ENCODE data around the gene KLHDC9.
"Not testable (repeated sequence)": the region's sequence is repeated elsewhere in the genome, so short reads cannot be mapped to it uniquely, and the experiment has no call there.

The KLHDC9 gene

GRCh38 chr1:161099090-161099802, 1.1 kb downstream of the KLHDC9 start:
- DNase-seq: no peak

- no peak for DNase-seq
Observed at GRCh38 chr1:161100556-161100955, 2.4 kb downstream of the KLHDC9 start.

GRCh38 chr1:161106431-161106830, 8.3 kb downstream of the KLHDC9 start:
- DNase-seq: no peak

- no peak for DNase-seq
Observed at GRCh38 chr1:161111117-161111516, 13.0 kb downstream of the KLHDC9 start.

GRCh38 chr1:161111527-161111926, 13.4 kb downstream of the KLHDC9 start:
- no peak for DNase-seq

GRCh38 chr1:161113915-161114314, 15.8 kb downstream of the KLHDC9 start:
- no peak for DNase-seq

GRCh38 chr1:161114556-161114955, 16.4 kb downstream of the KLHDC9 start:
- no peak for DNase-seq

GRCh38 chr1:161115132-161115711, 17.1 kb downstream of the KLHDC9 start:
- DNase-seq: no peak

DNA sequence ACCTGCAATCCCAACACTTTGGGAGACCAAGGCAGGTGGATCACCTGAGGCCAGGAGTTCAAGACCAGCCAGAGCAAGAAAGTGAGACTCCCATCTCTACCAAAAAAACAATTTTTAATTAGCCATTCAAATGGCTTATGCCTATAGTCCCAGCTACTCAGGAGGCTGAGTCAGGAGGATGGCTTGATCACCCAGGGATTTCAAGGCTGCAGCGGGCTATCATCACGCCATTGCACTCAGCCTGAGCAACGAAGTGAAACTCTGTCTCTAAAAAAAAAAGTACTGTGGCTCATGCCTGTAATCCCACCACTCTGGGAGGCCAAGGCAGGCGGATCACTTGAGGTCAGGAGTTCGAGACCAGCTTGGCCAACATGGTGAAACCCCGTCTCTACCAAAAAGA, 17.8 kb downstream of the KLHDC9 start:
- DNase-seq: not testable (repeated sequence)

DNA sequence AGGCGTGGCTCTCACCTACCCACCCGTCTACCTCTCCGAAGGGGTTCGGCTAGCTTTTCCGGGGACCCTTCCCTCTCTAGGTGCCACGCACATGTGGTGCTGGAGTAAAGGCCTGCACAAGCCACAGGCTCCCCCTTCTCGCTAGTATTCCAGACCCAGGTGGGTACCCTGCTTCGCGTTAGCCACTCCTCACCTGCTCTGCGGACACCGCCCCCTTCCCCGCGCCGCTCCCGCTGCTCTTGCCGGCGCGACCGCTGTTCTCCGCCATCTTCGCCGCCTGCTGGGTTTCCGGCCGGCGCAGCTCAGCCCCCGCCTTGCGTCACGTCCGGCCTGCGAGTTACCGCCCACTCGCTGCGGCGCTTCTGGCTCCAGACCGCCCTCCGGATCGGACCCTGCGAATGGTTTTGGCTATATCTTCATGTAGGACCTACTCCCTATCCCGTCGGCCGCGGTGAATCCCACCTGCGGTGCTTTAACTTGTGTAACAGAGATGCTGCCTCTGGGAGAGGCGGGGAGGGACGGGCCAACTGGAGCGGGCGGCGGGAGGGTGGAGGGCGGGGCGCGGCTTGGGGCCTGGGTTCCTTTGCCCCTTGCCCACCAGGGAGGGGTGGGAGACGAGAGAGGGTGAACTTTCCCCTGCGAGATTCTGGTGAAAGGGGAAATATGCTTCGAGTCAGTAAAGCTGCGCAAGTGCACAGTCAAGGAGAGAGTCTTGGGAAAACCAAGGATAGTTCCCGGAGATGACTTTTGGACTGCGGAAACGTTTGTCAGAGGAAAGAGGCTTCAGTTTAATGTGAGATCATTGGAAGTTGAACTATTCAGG, 19.8 kb downstream of the KLHDC9 start, which contains the start of the genes NIT1 and PFDN2:
Gene NIT1 (plus strand): TSS at position 347 of the 823 bp plus-strand sequence. CDS start 72 bp downstream, at position 419.
Gene PFDN2 (minus strand): TSS at position 279 of the 823 bp plus-strand sequence. CDS start 11 bp downstream, at position 268.
- DNase-seq: peak; percentile 87

DNA sequence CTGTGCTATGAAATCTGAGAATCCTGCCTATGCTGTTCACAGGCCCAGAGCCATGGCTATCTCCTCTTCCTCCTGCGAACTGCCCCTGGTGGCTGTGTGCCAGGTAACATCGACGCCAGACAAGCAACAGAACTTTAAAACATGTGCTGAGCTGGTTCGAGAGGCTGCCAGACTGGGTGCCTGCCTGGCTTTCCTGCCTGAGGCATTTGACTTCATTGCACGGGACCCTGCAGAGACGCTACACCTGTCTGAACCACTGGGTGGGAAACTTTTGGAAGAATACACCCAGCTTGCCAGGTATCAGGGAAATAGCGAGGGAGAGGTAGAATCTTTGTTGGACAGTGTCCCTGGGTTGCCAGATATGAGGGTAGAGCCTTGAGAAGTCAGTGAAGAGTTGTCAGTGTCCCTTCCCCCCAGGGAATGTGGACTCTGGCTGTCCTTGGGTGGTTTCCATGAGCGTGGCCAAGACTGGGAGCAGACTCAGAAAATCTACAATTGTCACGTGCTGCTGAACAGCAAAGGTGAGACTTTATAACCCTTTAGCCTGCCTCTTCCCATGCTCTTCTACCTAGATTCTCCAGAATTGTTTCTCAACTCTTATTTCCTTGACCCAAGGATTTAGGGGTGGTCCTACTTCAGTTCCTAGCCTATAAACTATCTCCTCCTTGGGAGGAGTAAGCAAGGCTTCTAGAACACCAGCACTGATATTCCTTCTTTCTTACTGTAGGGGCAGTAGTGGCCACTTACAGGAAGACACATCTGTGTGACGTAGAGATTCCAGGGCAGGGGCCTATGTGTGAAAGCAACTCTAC, 21.1 kb downstream of the KLHDC9 start:
- DNase-seq: peak; percentile 51

- no peak for DNase-seq
Observed at GRCh38 chr1:161121042-161121650, 23.0 kb downstream of the KLHDC9 start.

- no peak for DNase-seq
Observed at GRCh38 chr1:161121834-161122233, 23.7 kb downstream of the KLHDC9 start.

- DNase-seq: no peak
Observed at GRCh38 chr1:161122967-161123366, 24.8 kb downstream of the KLHDC9 start.

DNA sequence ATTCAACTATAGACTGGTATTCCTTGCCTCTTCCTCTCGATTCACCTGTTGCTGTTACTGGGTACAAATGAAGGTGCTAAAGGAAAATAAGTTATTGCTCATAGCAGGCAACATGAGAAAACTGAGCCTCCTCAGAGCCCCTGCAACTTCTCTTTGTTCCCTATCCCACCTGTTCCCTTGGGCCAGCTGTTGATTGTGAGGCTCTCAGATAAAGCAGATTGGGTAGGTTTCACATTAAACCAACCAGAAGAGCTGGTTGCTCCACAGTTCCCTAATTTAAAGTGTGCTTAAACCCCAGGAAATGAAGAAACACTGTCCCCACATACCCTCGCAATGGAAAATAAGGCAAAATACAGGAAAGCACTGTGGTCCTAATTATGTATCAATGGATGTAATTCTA, 29.5 kb downstream of the KLHDC9 start:
- no peak for DNase-seq

GRCh38 chr1:161128591-161129420, 30.6 kb downstream of the KLHDC9 start:
- DNase-seq: no peak

- no peak for DNase-seq
Observed at GRCh38 chr1:161130266-161130665, 32.1 kb downstream of the KLHDC9 start.

DNA sequence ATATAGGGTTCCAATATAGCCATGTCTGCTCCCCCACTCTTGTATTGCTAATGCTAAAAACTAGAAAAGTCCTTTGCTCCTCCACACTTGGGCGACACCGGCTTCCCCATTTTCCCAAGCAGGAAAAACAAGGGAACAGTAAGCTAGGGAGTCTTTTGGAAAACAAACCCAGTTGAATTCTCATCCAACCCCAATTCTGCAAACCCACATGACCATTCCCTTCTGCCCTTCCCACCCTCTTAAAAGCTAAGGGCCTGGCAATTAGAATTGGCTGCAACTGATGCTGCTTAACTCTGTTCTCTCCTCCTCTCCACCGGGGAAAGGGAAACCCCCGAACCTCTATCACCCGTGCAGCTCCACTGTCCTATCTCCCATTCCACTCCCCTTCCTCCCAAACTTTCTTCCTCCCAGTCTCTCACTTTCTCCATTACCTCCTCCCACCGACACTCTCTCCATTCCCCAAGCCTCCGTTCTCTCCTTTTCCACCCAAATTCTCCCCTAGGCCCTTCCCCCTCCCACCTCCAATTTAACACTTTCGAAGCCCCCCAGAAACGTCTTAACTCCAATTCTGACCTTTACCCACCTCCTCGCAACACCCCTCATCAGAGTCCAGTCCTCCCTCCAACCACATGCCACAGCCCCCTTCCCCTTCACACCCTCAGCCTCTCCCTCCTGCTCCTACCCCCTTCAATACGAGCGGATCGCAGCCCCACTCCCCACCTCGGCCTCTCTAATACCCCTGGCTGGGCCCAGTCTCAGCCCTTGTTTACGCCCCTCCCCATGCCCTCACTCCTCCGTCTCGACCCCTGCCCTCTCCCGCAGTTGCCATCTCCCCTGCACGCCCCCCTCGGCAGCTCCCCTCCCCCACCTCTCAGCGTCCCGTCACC, 33.6 kb downstream of the KLHDC9 start:
- DNase-seq: no peak

GRCh38 chr1:161132410-161133219, 34.5 kb downstream of the KLHDC9 start, which contains the start of gene DEDD:
Gene DEDD (minus strand): TSS chr1:161132667. CDS start chr1:161124462, 8,205 bp downstream.
- peak; percentile 89 for DNase-seq
